Measurements from ENCODE around the gene CCL4.

CCL4 gene

GRCh38 chr17:36144014-36144413, 40.4 kb downstream of the CCL4 start:
- DNase-seq (ENCODE audit: low read depth in 2 of 2): no peak

GRCh38 chr17:36144981-36145729, 41.5 kb downstream of the CCL4 start:
- no peak for DNase-seq (ENCODE audit: low read depth in 2 of 2)

GRCh38 chr17:36147601-36148000, 44.0 kb downstream of the CCL4 start:
- DNase-seq (ENCODE audit: low read depth in 2 of 2): no peak

GRCh38 chr17:36148559-36149295, 45.1 kb downstream of the CCL4 start:
- DNase-seq (ENCODE audit: low read depth in 2 of 2): peak; percentile 38 to 58

- DNase-seq (ENCODE audit: low read depth in 2 of 2): no peak
Observed at GRCh38 chr17:36149296-36149820, 45.7 kb downstream of the CCL4 start.

GRCh38 chr17:36151891-36152638, 48.4 kb downstream of the CCL4 start:
- no peak for DNase-seq (ENCODE audit: low read depth in 2 of 2)

GRCh38 chr17:36152639-36153120, 49.1 kb downstream of the CCL4 start:
- no peak for DNase-seq (ENCODE audit: low read depth in 2 of 2)

GRCh38 chr17:36153895-36154610, 50.4 kb downstream of the CCL4 start:
- DNase-seq (ENCODE audit: low read depth in 2 of 2): no peak
